ENCODE data around the gene SORT1. TPM values are rescaled to one million over a fixed set of nuclear protein-coding genes. Genes with fewer than 3 reads are reported as not detected.

The SORT1 gene
- total and polyA plus RNA-seq, 12 donors, result 32.8 to 235 (median 119) TPM

GRCh38 chr1:109269981-109270622 is 127.6 kb downstream of the SORT1 start:
- ATAC-seq (no peak), DNase-seq (no peak)
- no peak overlapping the region for H3K4me3 ChIP-seq
- WGBS, 2 donors, result 95 to 97% methylated on average over 16 to 17 of the region's 17 CpGs
- TF ChIP-seq CTCF (IDR thresholded peaks at IDR 0.05), result no peak
- H3K4me1 ChIP-seq, result peaks cover 0 to 4% (median 0%) of the 10 kb centered on the region in 9 donors
- intact Hi-C loops (cut with DNase I), result loop anchor here in 2 of 10 donors (10.0 kb wide), 2 partner anchors 255 to 265 kb away; partner anchors contain the start of gene GPR61 (in 1 of the 2)
- no peaks in the 10 kb centered on the region for H3K9me3 ChIP-seq
- no peak overlapping the region for H3K27ac ChIP-seq
- no peaks in the 10 kb centered on the region for H3K27me3 ChIP-seq
- no peaks in the 10 kb centered on the region for H3K36me3 ChIP-seq

GRCh38 chr1:109269212-109269980 is 128.3 kb downstream of the SORT1 start:
- no peak overlapping the region for H3K27ac ChIP-seq
- H3K27me3 ChIP-seq, result no peaks in the 10 kb centered on the region
- no peak overlapping the region for H3K4me3 ChIP-seq
- H3K4me1 ChIP-seq, result peaks cover 0 to 4% (median 0%) of the 10 kb centered on the region in 9 donors
- H3K36me3 ChIP-seq, result no peaks in the 10 kb centered on the region
- TF ChIP-seq CTCF (IDR thresholded peaks at IDR 0.05), result no peak
- DNase-seq, result no peak
- intact Hi-C loops (cut with DNase I), result loop anchor here in 1 of 10 donors (10.0 kb wide), 1 partner anchor 265 kb away; the partner anchor contains the start of gene GPR61
- ATAC-seq, result no peak
- no peaks in the 10 kb centered on the region for H3K9me3 ChIP-seq
- 91 to 93% methylated on average over 33 of the region's 33 CpGs for WGBS, 2 donors

GRCh38 chr1:109268431-109269211 is 129.1 kb downstream of the SORT1 start:
- intact Hi-C loops (cut with DNase I), result loop anchor here in 1 of 10 donors (10.0 kb wide), 1 partner anchor 266 kb away; the partner anchor contains the start of gene GPR61
- Histone ChIP-seq H3K4me3 (no peak overlapping the region), H3K9me3 (no peaks in the 10 kb centered on the region), H3K27ac (no peak overlapping the region), H3K27me3 (no peaks in the 10 kb centered on the region), H3K36me3 (no peaks in the 10 kb centered on the region), H3K4me1 (peaks cover 0 to 6% (median 0%) of the 10 kb centered on the region in 9 donors)
- no peak for DNase-seq
- ATAC-seq, result no peak
- no peak for TF ChIP-seq CTCF (IDR thresholded peaks at IDR 0.05)
- 91 to 95% methylated on average over 29 of the region's 29 CpGs for WGBS, 2 donors

GRCh38 chr1:109267743-109268300 is 129.9 kb downstream of the SORT1 start:
- H3K27me3 ChIP-seq, result no peaks in the 10 kb centered on the region
- H3K9me3 ChIP-seq, result no peaks in the 10 kb centered on the region
- H3K36me3 ChIP-seq, result no peaks in the 10 kb centered on the region
- H3K4me1 ChIP-seq, result peaks cover 0 to 11% (median 0%) of the 10 kb centered on the region in 9 donors
- WGBS, 2 donors, result 88 to 94% methylated on average over 17 of the region's 17 CpGs
- no peak overlapping the region for H3K27ac ChIP-seq
- intact Hi-C loops (cut with DNase I), result loop anchor here in 1 of 10 donors (10.0 kb wide), 1 partner anchor 267 kb away; the partner anchor contains the start of gene GPR61
- ATAC-seq (no peak), DNase-seq (no peak)
- no peak for TF ChIP-seq CTCF (IDR thresholded peaks at IDR 0.05)
- H3K4me3 ChIP-seq, result no peak overlapping the region

All from heart right ventricle (tissue), 16 donors.